Left kidney (tissue), 2 donors: Measurements from ENCODE around the gene MED4. TPM values are rescaled to one million over a fixed set of nuclear protein-coding genes. Genes with fewer than 3 reads are reported as not detected.
"Not testable (repeated sequence)": the region's sequence is repeated elsewhere in the genome, so short reads cannot be mapped to it uniquely, and the experiment has no call there.

ENCODE experiments used
- DNase-seq: peaks from one replicate; pipeline ENCODE4 v3.0.0-alpha.2; 2013
- polyA plus RNA-seq: library from polyadenylated mRNA; unstranded; fragments of 120-200 nt; gene quantifications from one replicate; pipeline ENCODE4 v1.2.1, GENCODE V29; 2013; ENCODE audit not compliant: insufficient read length

Gene MED4
- polyA plus RNA-seq, 1 donor = 99.2 TPM

DNA sequence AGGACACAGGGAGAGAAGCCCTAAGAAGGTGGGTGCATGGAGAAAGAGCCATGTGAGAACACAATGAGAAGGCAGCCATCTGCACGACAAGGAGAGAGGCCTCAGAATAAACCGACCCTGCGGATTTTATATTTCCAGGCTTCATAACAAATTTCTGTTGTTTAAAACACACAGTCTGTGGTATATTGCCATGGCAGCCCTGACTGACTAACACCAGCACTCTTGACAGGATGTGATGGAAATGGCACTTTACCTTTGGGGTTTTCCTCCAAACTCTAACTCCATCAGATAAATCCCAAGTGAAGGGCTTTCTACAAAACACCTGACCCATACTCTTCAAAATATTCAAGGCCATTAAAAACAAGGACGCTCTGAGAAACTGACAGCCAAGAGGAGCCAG is 13.2 kb upstream of the MED4 start:
- no peak for DNase-seq

DNA sequence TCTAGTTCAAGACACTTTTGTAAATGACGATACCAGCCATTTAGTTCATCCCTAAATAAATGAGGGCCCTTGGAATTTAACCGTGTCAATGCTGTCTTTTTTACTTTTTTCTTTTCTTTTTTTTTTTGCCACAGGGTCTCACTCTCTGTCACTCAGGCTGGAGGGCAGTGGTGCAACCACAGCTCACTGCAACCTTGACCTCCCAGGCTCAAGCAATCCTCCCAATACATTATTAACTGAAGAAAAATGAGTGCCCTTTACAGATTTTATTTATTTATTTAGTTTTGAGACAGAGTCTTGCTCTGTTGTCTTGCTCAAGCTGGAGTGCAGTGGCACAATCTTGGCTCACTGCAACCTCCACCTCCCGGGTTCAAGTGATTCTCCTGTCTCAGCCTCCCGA is 2.9 kb upstream of the MED4 start:
- no peak for DNase-seq

DNA sequence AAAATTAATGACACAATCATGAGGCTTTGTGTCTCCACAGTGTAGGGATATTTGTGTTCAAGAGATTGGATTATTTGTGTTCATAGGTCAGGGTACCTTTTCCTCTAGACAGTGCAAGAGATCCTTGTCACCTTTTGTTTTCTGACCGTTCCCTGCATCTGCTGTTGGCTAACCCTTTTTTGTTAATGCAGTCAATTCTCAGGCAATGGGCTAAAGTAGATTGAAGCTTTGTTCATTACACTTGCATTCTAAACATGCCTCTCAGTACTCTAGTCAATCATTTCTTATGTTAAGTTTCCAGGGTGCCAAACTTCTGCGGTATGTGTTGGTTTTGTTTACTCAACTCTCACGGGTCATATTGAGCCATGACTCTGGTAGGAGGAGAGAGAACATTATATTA is 1.8 kb upstream of the MED4 start:
- DNase-seq = no peak

DNA sequence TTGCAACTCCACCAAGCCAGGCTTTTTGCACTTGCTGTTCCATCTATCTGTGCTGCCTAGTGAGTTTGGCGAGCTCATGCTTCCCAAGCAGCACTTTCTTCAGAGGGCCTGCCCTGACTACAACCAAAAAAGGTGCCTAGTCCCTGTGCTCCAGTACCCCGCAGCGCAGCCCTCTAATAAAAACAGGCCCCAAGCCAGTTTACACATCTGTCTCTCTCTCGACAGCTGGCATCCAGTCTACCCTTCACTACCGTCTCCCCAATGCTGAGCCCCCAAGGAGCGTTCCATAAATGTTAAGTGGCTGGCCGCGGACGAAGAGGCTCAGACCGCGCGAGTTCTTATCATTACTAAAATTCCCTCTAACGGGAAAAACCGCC is 512 bp downstream of the MED4 start:
- DNase-seq = no peak

DNA sequence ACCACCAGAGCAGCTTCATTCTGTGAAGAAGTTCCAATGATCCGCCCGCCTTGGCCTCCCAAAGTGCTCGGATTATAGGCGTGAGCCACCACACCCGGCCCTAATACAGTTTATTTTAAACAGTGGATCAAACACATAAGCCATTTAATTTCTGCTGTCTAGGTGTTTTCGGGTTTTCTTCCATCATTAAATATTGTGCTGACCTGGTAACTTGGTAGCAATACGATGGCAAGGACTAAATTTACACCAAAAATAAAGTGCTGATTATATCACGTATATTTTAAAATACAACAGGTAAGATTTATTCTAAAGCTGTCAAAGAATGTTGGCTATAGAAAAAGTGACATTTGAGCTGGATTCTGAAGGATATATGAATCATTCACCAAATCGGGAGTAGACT is 1.3 kb downstream of the MED4 start:
- no peak for DNase-seq

DNA sequence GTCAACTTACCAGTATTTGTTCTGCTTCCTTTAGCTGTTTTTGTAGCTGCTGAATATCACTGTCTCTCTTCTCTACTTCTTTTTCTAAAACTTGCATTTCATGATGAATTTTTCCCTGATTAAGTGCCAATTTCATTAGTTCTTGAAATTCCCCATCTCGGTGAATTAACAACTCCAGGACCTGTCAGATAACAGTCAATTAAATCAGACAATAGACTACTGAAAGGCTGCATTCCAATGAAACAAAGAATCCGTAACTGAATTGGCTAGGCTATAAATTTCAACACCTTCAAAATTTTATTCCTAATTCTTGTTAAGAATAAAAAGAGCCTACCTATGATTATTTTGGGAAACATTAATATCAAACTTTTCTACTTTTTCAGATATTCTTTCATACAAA is 8.6 kb downstream of the MED4 start:
- no peak for DNase-seq

DNA sequence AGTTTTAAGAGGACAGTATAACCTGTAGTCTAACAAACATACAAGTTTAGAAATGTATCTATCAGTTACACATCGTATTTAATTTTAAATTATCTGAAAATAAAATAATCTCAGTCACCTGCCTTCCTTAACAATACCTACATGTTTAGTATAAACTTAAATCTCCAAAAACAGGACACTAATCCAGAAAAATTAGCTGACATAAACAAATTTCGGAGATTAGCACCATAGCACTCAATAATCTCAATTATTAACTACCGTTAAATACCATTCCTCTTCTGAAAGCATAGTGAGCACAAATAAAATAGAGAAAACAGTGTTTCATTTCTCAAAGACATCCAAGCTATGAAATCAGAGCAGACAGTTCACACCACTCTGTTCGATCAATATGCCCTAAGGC is 13.2 kb downstream of the MED4 start:
- no peak for DNase-seq

DNA sequence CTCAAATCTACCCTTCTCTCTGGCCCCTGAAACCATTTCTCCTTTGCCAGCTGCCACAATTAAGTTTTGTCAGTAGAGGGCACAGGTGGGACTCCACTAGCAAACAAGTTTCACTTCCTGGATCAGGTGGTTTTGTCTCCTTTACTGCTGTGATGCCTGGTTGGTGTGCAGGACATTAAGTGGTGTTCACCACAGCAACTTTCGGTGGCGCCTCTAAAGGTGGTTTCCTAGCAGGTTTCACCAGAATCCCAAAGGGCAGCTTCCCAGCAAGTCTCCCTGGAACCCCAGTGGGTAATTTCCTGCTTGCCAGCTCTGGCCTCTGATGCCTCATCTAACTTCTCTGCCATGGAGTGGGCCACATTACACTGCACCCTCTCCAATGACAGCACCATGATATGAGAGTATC is 16.6 kb downstream of the MED4 start:
- no peak for DNase-seq

DNA sequence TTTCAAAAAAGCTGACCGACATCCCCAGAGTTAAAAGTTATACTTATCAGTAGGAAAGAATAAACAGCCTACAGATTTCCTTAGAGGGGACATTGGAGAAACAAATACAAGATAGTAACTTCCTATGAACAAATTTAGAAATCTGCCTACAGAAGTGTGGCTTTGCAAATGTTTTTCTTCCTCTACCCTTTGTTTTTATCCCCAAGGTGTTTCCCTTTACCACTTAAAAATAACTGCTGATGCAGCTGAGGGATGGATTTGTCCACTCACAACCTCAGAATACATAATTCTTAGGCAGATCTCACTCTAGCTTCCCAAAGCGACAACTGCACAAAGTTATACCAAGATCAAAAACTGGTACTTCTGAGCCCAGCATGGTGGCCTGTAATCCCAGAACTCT is 20.9 kb downstream of the MED4 start:
- no peak for DNase-seq

DNA sequence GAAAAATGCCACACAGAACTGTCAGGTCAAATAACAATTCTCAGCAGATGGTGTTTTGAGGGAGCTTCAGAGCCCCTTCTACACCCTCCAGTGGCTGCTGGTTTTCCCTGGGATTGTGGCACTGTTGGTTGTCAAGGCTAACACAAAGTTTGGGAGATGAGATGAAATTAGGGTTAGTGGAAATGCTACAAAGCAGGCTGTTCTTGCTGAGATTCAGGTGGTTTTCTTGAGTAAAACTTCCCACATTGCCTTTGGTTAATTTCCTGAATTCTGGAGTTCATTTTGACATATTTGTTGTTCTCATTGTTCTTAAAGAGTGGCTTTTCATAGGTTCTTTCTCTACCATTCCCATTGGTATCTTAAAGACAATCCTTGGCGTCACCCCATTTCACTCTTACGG is 22.1 kb downstream of the MED4 start:
- no peak for DNase-seq

DNA sequence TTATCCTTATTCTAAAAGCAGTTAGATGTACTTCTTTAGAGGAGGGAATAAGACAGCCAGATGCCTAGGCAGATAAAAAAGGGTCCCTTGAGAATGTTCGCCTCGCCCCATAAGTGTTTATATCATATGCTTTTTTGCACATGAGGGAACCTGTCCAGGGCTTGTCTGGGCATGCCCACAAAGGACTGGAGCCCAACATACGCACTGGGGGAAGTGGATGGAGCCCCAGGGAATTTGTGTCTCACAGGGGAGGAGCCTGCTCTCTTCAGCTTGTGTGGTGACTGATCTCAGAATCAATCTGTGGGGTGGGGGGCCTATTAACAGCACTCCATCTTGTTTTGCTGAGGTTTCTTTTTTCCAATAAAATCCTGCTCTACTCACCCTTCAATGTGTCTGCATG is 22.6 kb downstream of the MED4 start:
- no peak for DNase-seq

DNA sequence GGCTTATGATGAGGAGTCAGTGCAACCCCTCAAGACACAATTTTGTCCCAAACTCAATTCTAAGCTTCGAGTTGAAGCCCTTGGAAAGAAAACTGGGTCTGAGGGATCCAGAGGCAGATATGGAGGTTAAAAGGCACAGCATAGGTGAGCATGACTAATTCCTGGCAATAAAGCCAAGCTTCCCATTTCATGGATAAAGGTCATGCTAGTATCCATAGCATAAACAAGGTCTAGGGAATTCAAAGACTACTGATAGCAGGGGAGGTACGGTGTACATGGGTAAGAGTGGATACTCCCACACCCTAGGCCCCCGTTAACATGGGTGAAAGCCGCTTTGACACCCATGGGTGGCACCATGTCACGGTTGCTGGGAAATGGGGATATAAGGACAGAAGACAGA is 24.0 kb downstream of the MED4 start:
- DNase-seq = no peak

DNA sequence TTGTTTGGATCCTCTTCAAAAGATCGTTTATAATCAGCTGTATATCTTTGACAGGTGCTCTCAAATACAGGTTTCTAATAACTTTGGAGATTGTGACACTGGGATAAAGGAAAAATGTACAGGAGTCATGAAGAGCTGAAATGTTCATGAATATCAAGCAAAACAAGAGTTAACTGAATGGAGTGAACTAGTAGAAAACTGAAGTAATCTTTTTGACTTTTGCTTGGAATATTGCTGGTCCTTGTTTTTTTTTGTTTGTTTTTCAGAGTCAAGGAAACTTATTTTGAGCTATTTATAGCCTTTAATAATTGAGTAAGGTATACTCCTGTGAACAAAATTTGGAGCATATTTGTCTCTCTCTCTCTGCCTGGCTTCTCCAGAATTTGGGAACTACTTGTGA is 25.3 kb downstream of the MED4 start:
- no peak for DNase-seq

DNA sequence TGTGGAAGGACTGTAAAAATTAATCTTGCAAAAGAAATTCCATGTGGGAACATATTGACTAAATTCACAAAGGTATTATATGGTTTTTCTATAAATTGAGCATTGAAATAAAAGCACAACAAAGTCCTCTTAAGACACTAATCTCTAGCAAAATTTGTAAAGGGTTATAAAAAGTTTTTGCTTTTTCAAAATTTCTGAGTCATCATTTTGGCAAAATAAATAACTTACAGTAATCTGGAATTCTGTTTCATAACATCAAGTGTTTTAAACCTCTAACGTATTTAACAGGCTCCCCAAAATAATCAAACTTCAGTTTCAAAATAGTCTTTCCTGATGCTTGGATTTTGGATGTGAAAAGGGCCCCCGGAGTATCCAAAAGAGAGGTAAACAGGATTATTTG is 26.0 kb downstream of the MED4 start:
- no peak for DNase-seq

DNA sequence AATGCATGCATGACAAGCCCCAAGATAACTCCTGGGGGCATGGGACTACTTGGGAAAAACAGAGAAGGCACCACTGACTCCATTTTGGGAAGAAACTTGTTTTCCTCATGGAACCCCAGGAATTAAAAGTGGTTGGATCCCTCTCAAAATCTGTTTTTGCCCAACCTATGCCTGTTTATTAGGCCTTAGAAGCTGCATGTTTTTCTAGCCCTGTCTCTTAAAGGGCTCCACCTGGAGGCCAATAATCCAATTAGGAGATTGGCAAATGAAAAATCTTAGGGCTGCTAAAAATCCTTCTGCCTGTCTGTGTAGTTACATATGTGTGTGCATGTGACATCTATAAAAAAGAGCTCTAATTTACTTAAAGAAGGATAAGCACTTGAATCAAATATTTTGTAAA is 26.9 kb downstream of the MED4 start:
- DNase-seq = no peak

DNA sequence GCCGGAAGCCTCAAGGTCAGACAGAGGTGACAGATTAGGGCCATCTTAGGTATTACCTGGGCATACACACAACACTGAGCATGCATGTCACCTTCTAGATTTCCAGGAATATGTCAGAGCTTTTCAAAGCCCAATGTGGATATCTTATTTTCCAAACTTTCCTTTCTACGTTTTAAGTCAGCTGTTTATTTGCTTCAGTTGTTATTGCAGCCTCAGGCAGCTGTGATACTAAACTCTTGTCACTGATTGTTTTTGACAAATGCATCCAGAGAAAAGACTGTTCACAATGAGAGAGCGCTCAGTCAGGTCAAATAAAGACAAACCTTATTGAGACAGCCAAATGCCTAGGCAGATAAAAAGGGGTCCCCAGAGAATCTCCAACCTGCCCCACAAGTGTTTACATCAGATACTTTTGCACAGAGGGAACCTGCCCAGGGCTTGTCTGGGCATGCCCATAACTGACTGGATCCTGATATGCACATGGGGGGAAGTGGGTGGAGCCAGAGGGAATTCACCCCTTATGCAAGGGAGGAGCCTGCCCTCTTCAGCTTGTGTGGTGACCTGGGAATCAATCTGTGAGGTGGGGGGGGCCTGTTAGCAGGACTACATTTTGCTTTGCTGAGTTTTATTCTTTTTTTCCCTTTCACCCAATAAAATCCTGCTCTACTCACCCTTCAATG is 28.5 kb downstream of the MED4 start:
- DNase-seq = no peak

DNA sequence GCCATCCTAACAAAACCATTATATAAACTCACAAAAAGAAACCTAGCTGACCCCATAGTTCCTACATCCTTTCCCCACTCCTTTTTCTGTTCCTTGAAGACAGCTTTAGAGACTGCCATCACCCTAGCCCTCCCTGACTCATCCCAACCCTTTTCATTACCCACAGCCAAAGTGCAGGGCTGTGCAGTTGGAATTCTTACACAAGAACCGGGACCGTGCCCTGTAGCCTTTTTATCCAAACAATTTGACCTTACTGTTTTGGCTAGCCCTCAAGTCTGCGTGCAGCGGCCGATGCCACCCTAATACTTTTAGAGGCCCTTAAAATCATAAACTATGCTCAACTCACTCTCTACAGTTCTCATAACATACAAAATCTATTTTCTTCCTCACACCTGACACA is 35.0 kb downstream of the MED4 start:
- not testable (repeated sequence) for DNase-seq

DNA sequence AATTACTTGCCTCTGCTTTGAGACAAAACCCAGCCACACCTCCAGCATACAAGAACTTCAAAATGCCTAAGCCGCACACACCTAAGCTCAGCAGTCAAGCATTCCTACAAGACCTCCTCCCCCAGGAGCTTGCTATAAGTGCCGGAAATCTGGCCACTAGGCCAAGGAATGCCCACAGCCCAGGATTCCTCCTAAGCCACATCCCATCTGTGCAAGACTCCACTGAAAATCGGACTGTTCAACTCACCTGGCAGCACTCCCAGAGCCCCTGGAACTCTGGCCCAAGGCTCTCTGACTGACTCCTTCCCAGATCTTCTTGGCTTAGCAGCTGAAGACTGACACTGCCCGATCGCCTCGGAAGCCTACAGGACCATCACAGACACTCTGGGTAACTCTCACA is 36.4 kb downstream of the MED4 start:
- DNase-seq = not testable (repeated sequence)

DNA sequence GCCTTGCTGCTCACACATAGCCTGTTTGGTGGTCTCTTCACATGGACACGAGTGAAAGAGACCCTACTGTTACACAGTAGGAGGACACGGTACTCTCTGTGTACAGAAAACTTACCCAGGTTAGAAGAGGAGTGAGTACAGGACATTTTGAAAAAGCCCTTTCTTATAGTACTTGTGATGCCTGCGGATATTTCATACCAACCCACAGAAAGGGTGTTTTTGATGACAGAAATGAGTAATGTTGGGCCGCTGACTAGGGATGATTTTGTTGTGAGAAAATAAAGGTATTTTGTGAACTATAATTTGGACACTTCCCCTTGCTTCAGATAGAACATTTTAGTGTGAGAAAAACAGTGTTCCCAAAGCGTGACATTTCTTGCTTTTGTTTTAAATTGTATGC is 39.2 kb downstream of the MED4 start:
- no peak for DNase-seq

DNA sequence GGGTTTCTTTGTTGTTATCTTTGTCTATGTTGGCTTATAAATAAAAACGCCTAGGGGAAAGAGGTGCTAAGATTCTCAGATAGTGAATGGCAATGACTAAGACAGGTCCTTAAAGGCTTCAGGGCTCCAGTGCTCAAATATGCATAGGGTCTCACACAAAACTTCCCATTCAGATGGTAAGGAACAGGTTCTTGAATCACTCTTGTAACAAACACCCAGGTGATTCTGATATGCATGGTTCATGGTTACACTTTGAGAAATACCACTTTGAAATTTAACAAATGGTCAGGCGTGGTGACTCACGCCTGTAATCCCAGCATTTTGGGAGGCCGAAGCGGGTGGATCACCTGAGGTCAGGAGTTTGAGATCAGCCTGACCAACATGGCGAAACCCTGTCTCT is 40.3 kb downstream of the MED4 start:
- DNase-seq = no peak

DNA sequence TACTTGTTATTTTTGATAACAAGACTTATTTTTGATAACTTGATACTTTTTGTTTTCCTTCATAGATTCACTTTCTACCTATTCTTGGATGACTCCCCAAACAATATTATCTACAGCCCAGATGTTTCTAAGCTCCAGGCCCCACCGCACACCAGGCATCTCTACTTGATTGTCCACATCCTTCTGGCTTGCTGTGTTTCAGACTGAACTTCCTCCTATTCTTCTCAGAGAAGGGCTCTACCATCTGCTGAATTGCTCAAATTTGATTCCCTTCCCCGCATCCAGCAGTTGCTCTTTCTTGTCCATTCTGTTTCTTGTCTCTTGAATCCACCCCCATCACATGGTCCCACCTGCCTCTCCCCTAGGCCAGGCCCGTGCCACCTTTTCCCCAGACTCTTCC is 44.4 kb downstream of the MED4 start:
- DNase-seq = no peak

DNA sequence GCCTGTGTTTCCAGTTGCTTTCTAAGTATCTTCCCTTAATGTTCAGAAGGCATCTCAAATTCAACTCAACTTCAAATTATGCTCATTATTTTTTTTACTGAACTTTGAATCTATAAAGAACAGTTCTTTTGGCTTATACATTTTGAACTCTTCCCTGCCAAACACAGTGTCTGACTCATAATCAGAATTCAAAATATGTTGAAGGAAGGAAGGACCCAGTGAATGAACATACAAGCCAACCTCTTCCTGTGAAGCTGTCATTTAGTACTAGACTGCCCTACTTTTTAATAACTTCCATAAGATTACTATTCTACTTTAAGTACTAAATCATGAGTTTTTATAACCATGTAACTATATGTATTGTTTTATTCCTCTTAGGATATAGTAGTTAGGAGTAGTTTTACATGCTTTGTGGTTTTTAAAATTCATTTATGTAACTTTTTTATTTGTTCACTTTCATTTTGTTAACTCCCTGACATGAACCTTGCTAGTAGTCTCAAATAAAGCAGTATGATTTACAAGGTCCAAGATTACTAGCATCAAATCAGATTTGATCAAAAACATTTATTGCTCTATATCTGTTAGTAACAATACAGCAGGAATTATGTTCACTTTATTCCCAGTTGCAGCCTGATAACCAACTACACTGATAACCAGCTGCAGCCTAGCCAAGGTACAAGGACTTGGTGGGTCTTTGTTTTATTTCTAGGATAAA is 51.0 kb downstream of the MED4 start:
- no peak for DNase-seq

DNA sequence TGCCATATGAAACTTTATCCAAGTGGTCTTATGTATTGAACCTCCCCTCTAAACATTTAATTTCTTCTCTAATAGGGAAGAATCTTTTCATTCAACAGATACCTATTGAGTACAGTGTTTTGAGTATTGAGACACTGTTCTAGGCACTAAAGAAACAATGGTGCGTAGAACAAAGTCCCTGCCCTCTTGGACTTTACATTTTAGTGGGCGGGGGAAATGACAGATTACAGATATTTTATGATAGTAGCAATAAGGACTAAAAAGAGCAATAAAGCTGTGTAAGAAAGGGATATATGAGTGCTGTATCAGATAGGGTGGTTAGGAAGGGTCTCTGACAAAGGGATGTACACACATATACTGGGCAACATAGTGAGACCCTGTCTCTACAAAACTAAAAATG is 52.0 kb downstream of the MED4 start:
- DNase-seq = no peak

DNA sequence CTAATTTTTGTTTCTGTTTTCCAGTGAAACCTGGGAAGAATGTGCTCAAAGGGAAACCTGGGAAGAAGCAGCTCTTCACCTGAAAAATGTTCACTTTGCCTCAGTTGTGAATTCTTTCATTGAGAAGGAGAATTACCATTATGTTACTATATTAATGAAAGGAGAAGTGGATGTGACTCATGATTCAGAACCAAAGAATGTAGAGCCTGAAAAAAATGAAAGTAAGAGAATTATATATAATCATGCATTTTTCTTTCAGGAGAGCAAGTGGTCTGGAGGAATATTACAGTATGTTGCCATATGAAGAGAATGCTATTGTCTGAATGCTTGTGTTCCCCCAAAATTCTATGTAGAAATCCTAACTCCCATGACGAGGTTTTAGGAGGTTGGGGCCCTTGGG is 54.0 kb downstream of the MED4 start:
- DNase-seq = no peak
